Astrocyte of the hippocampus (primary cell): Measurements from ENCODE around the gene TSPAN7.
A peak's percentile ranks its signal among the peaks of the same experiment; 100 is the strongest.

Experiments used
- DNase-seq: peaks from one replicate; pipeline ENCODE4 v3.0.0; 2011; ENCODE audit warnings: low read depth, low spot score

The TSPAN7 gene

DNA sequence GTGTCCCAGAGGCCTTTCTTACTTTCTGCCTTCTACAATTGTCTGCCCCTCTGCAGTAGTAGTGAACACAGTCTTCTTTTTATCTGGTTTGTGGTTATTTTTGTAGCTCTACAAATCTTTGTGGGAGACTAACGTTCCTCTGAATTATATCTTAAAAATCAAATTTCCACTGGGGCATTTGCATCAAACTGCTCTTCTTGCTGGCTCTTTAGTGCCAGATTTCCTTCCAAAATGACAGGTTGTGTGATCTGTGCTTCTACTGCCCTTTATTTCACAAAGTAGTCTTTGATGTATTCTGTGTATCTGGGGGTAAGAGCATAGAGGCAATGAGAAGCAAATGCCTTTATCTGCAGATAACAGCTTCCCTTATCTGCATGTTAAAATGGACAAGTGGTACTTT is 34.5 kb downstream of the TSPAN7 start:
- DNase-seq: no peak

DNA sequence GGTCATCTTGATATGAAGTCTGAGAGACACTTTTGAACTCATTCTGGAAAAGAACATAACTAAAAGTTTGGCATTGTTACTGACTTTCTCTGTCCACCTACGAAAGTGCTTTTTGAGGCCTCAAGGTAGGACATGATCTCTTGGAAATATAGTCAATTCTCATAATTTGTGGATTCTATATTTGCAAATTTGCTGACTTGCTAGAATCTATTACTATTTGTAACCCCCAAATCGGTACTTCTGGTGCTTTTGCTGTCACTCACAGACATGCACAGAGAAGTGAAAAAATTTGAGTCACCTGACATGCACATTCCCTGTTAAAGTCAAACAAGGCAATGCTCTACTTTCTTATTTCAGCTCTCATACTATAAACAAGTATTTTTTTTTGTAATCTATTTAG is 35.6 kb downstream of the TSPAN7 start:
- DNase-seq: no peak

DNA sequence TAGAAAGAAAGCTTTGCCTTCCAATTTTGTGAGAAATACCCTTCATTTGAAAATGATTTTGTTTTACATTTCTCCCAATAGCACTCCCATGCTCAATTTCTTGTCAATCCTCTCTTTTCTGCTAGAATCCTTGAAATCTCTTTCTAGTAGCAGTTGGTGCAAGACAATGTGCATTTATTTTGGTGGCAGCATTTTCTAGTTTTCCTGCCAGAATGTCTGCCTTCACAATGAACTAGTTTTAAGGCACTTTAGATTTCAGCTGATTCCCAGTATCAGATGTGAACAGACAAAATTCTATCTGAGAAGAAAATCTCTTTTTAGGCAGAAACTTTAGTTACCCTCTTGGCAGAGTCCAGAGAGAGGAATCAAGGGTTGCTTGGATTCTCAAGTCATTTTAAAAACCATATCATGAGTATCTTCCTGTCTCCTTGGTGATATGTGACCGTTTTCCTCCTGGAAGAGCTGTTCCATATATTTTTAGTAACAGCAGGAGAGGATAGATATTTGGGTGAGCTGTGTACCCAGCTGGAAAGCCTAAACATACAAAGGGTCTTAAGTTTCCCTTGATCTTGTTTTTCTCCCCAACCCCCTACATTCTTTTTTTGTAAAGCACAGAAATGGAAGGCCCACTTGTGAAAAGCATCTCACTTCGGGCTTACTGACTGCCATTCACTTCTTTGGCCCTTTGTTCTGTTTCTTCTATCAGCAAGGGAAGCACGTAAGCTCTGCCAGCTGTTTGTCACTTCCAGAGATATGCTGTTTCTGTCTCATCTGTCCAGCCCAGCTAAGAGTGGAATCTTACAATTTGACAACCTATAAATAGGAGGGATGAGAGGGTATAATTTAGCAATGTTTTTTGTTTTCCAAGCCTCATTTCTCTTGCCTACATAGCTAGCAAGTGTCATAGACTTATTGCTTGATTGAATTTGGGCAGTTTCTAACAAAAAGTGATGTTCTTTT is 38.7 kb downstream of the TSPAN7 start:
- no peak for DNase-seq

DNA sequence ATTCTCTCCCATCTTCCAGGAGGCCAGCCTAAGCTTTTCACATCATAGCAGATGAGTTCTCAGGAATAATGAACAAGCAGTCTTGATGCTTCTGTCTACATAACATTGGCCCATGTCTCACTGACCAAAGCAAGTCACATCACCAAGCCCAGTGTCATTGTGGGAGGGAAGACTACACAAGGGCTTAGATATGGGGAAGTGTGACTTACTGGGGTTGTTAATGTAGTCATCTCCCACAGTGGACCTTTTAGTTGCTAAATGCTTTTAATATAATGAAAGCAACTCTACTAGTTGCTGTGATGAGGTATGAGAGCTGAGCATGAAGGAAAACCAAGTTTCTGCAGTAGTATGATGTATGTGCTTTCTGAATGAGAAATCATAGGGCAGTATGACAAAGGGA is 40.5 kb downstream of the TSPAN7 start:
- no peak for DNase-seq

DNA sequence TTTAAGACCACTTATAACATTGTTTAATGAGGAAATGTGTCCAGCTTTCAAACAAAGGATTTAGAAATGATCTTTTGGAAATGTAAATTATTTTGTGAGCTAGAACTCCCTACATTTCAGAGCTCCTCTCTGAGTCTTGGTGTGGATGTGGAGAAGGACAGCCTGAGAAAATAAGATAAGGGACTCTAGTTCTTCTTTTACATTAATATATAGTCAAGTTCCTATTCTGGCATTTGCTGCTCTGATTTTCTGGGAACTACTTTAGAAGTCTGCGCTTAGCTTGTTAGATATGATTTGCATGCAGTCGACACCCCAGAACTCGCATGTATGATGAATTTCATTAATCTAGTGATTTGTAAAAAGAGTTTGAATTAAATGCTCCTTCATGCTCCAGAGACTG is 45.5 kb downstream of the TSPAN7 start:
- DNase-seq: no peak

DNA sequence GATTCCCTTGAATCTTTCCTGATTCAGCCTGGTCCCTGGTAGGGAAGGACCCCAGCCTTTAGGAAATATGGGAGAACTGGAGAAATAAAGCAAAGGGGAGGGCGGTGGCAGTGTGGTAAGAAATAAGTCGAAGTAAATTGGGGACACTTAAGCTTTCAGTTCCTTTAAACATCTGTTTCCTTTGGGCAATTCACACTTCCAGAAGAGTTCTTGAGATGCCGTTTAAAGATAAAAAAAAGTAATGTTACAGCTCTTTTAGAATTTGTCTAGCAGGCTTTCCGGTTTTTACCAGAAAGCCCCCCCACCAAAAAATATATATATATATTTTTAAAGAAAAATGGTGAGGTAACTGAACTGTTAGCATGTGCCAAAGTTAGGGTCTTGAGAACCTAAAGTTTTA is 46.6 kb downstream of the TSPAN7 start:
- DNase-seq: no peak

DNA sequence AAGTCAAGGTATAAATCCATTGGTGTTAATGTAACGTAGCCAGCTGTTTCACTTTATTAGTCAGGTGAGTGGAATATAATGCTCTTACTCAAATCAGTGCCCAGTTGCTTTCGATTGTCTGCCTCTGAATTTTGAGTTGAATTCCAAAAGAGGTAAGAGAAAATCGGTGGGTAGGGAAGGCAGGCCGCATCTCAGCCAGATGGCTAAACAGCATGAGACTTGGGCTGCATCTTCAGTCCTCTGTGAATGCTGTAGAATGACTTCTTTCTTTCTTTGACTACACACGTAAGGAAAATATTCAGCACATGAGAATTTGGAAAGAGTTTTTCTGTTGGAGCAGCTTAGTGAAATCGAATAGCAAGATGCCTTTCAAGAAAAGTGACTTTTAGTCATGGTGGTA is 49.5 kb downstream of the TSPAN7 start:
- no peak for DNase-seq

DNA sequence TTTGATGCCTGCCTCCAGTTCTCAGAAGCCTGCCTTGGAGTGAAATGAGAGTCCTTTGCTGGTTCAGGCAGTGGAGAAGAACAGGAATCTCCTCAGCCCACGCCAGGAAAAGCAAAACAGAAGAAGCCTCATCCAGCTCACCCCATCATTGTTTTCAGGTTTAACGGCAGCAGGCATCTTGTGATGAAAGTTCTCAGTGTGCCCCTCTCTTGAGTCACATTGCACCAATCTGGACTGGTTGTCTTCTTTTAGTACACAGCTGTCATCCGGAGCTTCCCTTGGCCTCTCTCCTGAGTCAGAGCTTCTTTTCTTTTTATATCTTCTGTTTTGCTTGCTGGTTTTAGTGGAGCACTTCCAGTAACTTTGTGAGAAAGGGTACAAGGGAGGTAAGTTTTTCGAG is 50.9 kb downstream of the TSPAN7 start:
- no peak for DNase-seq

DNA sequence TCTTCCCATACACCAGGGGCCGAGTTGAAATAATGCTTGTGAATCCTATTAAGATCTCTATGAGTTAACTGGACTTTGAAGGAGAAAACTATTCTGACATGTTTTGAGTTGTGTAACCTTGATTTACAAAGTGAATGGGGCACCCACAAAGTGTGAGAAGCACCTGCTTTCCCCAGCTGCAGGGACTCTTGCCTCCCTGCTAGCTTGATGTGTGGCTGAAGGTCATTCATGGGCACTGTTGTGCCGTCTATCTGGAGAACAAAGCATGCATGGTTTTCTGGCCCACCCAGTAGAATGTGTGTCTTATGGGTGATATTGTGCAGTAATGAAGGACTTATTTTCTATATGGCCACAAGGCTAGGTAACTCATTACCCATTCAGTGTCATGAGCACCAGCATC is 53.1 kb downstream of the TSPAN7 start:
- no peak for DNase-seq

DNA sequence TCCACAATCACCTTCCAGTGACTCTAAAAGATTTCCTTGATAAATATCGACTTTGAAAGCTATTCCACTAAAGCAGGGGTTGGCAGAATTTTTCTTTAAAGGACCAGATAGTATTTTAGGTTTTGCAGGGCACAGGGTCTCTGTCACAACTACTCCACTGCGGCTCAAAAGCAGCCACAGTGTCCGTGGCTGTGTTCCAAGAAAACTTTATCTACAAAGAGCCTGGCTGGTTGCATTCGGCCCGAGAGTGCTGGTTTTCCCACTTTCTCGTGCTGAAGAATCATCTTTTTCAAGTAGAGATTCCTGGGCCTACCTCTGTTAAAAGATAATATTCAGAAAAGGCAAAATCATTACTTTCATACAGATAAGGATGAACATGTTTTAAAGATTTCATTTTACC is 55.6 kb downstream of the TSPAN7 start:
- DNase-seq: no peak

DNA sequence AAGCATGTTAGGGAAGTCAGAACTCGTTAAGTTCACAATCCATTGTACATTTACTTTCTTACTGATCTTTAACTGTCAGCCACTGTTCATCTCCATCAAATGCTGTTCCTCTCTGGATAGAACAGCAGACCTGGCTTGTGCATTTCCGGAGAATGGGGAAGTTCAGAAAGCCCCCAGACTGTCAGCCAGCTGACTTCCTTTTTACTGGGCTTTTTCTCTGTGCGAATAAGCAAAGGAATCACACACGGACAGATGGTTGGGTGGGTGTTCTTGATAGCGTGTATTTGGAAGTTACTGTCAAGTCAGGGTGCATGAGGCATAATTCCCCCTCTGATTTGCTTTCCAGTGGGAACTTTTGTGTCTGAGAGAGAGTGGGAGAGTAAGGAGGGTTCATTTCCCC is 56.8 kb downstream of the TSPAN7 start:
- no peak for DNase-seq

DNA sequence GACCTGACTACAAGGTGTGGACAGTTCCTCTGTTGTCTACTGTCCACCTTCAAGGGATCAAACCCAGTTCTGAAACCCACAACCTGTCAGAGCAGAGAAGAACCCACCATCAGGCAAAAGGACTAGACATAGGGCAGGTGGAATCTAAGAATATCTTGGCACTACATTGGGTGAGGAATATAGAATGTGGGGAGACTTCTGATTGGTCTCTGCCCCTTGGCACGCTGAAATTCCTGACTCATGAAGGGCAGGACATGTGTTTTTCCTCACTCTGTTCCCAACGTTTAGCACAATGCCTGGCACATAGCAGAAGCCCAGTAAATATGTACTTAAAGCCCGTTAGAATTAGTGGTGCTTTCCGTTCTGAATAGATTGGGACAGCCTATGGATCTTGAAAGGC is 59.3 kb downstream of the TSPAN7 start:
- no peak for DNase-seq

DNA sequence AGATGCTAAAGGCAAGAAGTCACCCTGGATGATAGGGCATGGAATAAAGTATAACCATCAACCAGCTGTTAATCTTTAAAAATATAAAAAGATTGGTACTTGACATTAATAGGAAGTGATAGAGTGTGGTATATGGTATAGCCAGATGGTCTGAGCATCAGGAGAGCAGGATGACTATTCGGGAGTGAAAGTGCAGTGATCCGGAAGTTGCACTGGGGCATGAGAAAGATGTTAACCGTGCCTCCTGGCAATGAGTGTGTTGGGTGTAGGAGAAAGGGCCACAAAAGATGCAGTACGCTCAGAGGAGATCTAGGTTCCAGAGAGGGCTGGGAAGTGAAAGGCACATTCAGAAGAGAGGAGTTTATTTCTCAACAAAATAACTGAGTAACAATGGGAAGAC is 65.0 kb downstream of the TSPAN7 start:
- DNase-seq: no peak

DNA sequence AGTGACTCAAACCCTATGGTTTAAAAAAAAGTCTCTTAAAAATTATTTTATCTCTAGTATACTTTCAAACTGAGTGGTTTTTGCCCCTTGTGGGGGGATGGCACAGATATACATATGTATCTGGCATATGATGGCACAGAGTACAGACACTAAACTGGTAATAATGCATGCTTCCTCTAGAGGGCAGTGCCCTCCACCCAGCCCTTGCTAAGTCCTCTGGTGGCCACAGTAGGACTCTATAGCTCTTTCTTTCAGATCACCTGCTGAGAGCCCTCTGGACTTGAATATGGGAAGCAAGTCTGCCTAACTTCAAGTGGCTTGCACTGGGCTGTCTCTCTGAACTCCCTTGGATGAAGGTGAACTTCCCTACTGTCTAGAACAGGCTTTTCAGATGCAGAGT is 66.3 kb downstream of the TSPAN7 start:
- peak; percentile 2 for DNase-seq

DNA sequence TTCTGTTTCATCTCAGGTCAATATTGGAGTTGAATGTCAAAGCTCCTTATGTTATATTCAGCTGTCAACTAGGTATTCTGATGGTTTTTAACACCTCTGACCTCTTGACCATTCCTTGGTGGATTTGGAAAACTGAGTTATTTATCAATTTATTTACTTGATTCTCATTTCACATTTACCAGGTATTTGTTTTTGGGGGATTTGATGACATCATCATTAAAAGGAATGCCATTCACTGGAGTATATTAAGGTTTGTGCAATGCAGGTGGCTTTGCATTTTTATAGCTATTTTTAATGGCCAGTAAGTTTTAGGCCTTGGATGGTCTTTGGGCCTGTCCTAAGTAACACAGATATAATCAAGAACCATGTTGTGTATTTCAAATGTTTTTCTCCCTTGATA is 67.2 kb downstream of the TSPAN7 start:
- no peak for DNase-seq

DNA sequence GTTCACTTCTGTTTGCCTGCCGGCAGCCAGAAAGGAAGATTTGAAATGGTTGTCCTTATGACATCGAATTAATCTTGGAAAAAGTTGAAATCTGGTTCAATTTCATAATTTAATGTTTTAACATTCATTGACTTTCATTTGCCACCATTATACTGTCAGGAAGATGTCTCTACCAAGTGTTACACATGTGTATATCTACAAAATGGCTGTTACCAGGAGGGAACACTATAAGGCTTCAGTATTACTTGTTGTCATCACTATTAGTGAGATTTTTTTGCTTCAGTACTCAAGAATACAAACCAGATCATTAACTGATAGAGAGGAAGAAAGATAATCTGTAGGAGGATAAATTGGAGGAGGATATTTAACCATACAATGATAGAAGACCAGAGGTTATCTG is 71.2 kb downstream of the TSPAN7 start:
- DNase-seq: no peak

DNA sequence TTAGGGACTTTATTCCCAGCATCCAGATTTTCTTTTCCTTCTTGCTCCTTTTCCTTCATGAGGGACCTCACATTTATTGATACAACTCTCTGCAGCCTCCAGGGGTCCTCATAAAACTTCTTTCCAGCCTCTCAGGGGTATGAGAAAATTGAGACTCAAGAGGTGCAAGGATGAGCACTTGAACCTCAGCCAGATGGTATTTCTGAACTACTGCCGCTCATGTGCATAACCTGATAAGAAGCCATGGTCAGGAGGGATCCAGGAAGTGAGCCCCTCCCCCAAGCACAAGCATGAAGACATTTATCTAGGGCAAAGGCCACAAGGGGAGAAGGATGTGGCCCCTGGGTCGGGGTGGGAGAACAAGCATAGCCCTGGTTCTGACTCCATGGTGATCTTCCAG is 73.3 kb downstream of the TSPAN7 start:
- no peak for DNase-seq

DNA sequence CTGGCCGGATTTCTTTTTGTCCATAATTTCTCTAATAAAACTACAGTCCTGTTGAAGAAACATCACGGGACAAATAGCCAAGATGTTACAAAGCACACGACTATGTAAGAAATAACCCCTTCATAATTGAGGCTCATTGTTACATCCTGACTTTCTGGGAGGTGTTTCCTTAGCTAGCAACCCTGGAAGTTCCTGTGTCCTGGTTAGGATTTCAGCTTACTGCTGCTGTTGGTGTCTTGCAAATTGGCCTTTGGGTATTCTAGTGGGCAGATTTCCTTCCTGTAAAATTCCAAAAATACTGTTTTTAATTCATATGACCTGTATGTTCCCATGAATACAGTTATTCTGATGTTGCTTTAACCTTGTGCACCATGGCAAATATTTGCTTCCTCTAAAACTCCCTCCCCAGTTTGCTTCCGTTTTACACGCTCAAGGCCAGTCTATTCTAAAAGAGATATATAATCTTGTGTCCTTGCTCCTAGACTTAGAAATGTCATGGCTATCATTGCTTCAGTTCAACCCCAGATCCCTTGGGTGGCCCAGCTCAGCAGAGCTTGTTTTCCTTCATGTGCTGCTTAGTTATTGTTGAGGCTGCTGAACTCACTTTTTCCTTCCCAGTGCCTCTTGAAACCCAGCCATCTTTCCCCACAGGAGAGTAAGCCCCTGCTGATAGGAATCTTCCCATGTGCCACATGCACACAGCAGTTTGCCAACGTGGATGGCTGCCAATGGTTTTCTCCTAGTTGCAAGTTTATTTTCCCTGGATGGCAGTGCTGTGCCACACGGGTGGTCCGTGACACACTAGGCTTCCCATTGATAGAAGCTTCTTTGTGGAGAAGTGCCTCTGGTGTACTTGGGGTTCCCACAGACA is 75.8 kb downstream of the TSPAN7 start:
- peak; percentile 31 for DNase-seq

DNA sequence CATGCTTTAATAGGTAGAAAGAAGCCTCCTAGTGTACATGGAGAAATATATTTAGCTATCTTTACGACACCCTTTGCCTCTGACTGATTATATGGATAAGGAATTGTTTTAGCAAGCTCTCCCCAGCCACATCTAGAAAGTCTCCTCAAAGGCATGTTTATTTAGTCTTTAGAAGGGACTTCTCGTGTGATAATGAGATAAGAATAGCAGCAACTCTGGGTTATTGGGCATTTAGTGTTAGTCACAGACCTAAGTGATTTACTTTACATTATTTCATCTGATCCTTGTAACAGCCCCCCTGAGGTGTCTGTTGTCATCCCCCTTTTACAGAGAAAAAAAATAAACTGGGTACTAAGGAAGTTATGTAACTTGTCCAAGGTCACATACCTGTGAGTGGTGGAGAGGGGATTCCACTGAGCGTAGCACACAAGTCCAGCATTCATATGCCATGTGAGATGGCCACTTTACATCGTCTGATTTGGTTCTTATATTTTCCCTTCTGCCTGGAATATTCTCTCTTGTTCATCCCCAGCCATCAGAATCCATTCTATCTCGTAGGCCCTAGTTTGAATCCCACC is 77.7 kb downstream of the TSPAN7 start:
- DNase-seq: no peak

DNA sequence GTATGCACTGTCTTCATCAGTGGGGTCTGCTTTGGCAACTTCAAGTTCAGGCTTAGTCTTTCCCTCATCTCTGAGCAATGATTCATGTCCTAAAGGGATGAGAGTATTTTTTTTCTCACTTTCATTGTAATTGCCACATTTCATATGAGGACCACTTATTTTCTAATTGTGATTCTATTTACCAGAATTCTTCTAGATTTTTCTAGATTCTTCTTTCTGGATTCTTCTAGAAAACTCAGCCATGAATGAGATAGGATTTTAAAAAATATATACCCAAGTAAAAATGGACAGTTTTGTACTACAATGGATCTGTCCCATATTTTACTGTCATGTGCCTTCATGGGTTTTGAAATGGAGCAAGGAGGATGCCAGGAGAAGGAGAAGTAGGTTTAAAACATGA is 78.4 kb downstream of the TSPAN7 start:
- no peak for DNase-seq

DNA sequence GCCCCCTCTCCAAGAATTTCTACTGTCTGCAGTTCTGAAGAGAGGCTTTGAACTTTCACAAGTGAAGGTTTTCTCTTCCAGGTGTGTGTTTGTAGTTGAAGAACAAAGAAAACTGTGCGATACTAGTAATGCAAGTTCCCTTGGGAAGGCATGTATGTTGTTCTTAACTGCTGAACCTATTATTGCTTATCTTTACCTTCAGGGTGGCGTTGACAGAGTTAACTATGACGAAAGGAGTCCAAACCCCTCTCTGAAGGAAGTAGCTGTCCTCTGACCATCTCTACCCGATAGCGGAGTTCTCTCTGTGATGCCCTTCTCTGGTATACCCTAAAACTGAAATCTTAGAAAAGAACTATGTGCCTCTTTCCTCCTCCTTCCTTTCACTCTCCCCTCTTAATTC is 79.9 kb downstream of the TSPAN7 start:
- DNase-seq: no peak

DNA sequence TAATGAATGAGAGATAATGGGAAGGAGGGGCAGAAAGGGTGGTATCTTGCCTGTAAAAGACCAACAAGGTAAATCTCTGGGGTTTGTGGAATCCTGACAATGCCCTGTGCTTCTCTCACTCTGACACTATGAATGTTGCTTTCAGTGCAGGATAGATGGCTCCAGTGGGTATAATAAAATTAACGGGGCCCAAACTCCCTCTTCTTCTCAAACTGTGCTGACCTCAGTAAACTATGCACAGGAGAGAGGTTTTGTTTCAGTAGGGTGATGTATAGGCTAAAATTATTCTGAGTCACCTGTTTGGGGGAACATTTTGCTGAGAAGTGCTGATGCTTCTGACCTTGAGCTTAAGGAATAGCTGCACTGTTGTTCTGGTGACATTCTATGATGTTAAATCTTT is 82.6 kb downstream of the TSPAN7 start:
- no peak for DNase-seq
